K562 (cell line): Measurements from ENCODE around the gene NKD1. TPM values are rescaled to one million over a fixed set of nuclear protein-coding genes. Genes with fewer than 3 reads are reported as not detected.

ENCODE experiments used
- ATAC-seq: fragments of 200-7000 bp; cut with Tn5 transposase; 3 replicates; pipeline ENCODE4 v1.9.1; 2020; ENCODE audit warnings: moderate library complexity
- BruUV-seq: library from RNA; stranded (reverse); fragments of 400-500 nt; replicated peaks from 2 replicates; lab custom pipeline; 2021; lab: Mats Ljungman, UMichigan
- CTCF ChIA-PET: fragments of 300-600 bp; formaldehyde crosslinking; extraction: SDS; loops from one replicate; lab custom pipeline; 2021; ENCODE audit warnings: low intra/inter-chr PET ratio; lab: Yijun Ruan, JAX
- POLR2A ChIA-PET: fragments of 300-600, 350-650 bp; sonication (Branson Sonifier 250); formaldehyde crosslinking; extraction: SDS; loops from one replicate; lab custom pipeline; 2021; ENCODE audit warnings: antibody characterized with exemption, inconsistent platforms; lab: Yijun Ruan, JAX
- DNase-seq, 4 experiments: peaks; one replicate each; pipeline versions ENCODE4 v3.0.0 to v3.0.0-alpha.2; 2011 to 2018; ENCODE audit warnings: low spot score in 3 of 4, mixed read lengths in 3 of 4; ENCODE audit errors: extremely low read depth in 1 of 4
- FAIRE-seq: peaks from 2 replicates; lab custom pipeline; 2011; peaks lifted over from hg19 to GRCh38; lab: Jason Lieb, UNC
- H2AFZ ChIP-seq: 2 replicates; pipeline ENCODE4 v1.6.0; 2011; ENCODE audit warnings: low read depth, low read length, control low read depth, inconsistent platforms
- H3K27ac ChIP-seq: fragments of 200-600 bp; 3 replicates; pipeline ENCODE4 v1.8.0; 2011; ENCODE audit warnings: low read depth, mild to moderate bottlenecking, control low read depth, inconsistent platforms, low read length, moderate library complexity, mixed read lengths; ENCODE audit errors: extremely low read depth
- H3K27me3 ChIP-seq, 2 experiments: fragments of 300-600 bp in 1 of 2; 2 replicates in 1 of 2; 3 replicates in 1 of 2; pipeline versions ENCODE4 v1.6.0 to v1.8.0; 2011; ENCODE audit warnings: inconsistent platforms in 2 of 2, low read length in 2 of 2, mild to moderate bottlenecking in 1 of 2, mixed read lengths in 1 of 2, moderate library complexity in 1 of 2; ENCODE audit not compliant: control insufficient read depth in 2 of 2, insufficient read depth in 2 of 2
- H3K36me3 ChIP-seq: fragments of 300-600 bp; 3 replicates; pipeline ENCODE4 v1.8.0; 2011; ENCODE audit warnings: mild to moderate bottlenecking, low read length, inconsistent platforms; ENCODE audit not compliant: control insufficient read depth, insufficient read depth
- H3K4me1 ChIP-seq, 2 experiments: fragments of 200-600 bp in 1 of 2; replicated peaks in 1 of 2; 2 replicates in 1 of 2; 3 replicates in 1 of 2; pipeline versions ENCODE4 v1.5.1 to v1.8.0; 2011; ENCODE audit warnings: inconsistent platforms in 2 of 2, low read length in 2 of 2, mild to moderate bottlenecking in 1 of 2, mixed read lengths in 1 of 2, moderate library complexity in 1 of 2; ENCODE audit not compliant: control insufficient read depth in 2 of 2, insufficient read depth in 2 of 2
- H3K4me2 ChIP-seq: 2 replicates; pipeline ENCODE4 v1.6.1; 2011; ENCODE audit warnings: low read length, control low read depth, inconsistent platforms, mixed read lengths; ENCODE audit not compliant: insufficient read depth
- H3K4me3 ChIP-seq: fragments of 200-600 bp; sonication (generic), shearing (Covaris generic); 2 replicates; pipeline ENCODE4 v1.5.1; 2016; ENCODE audit warnings: control low read depth, inconsistent platforms
- H3K79me2 ChIP-seq: fragments of 200-600 bp; 3 replicates; pipeline ENCODE4 v1.8.0; 2011; ENCODE audit warnings: low read length, inconsistent platforms; ENCODE audit not compliant: control insufficient read depth, insufficient read depth
- H3K9ac ChIP-seq, 2 experiments: 2 replicates each; pipeline versions ENCODE4 v1.6.0 to v1.6.1; 2011; ENCODE audit warnings: low read depth in 2 of 2, low read length in 2 of 2, control low read depth in 1 of 2, inconsistent platforms in 1 of 2, mild to moderate bottlenecking in 1 of 2, mixed read lengths in 1 of 2; ENCODE audit not compliant: insufficient read depth in 1 of 2
- H3K9me1 ChIP-seq: one replicate; pipeline ENCODE4 v1.6.0; 2011; ENCODE audit warnings: inconsistent platforms, mild to moderate bottlenecking, low read length, moderate library complexity; ENCODE audit not compliant: control insufficient read depth, insufficient read depth
- H3K9me3 ChIP-seq: replicated peaks from 2 replicates; pipeline ENCODE4 v1.5.1; 2011; ENCODE audit warnings: low read depth, low read length, inconsistent platforms; ENCODE audit not compliant: control insufficient read depth, insufficient read depth
- H4K20me1 ChIP-seq: replicated peaks from 2 replicates; pipeline ENCODE4 v1.6.1; 2011; ENCODE audit warnings: low read length, inconsistent platforms, mixed read lengths; ENCODE audit not compliant: control insufficient read depth, insufficient read depth
- CHD4 ChIP-seq: fragments of 200-600 bp; sonication (generic); IDR thresholded peaks from 3 replicates; pipeline ENCODE4 v1.6.1; 2012; ENCODE audit warnings: low read depth, mild to moderate bottlenecking, mixed read lengths, low read length, inconsistent platforms; ENCODE audit not compliant: insufficient read depth, insufficient replicate concordance, poor library complexity, severe bottlenecking
- CREB1 ChIP-seq, 2 experiments: sonication (generic) in 1 of 2; formaldehyde crosslinking in 1 of 2; IDR thresholded peaks; 2 replicates each; pipeline versions ENCODE4 v1.6.1 to v1.8.0; 2012 to 2022; ENCODE audit warnings: inconsistent platforms in 1 of 2, mild to moderate bottlenecking in 1 of 2, missing genetic modification reagents in 1 of 2, moderate library complexity in 1 of 2
- ETV1 ChIP-seq: fragments of 450-650 bp; conservative IDR thresholded peaks from 2 replicates; pipeline ENCODE4 v1.6.1; 2016; ENCODE audit warnings: missing genetic modification characterization, control low read depth, low read depth, missing compliant biosample characterization
- GMEB1 ChIP-seq: fragments of 250-450 bp; sonication (Bioruptor Pico); IDR thresholded peaks from 2 replicates; pipeline ENCODE4 v1.4.0; 2020; ENCODE audit warnings: mild to moderate bottlenecking
- KLF6 ChIP-seq: fragments of 250-450 bp; sonication (Bioruptor Pico); IDR thresholded peaks from 2 replicates; pipeline ENCODE4 v1.4.0; 2020; ENCODE audit warnings: mild to moderate bottlenecking, moderate library complexity, borderline replicate concordance
- MCM5 ChIP-seq: fragments of 450-650 bp; IDR thresholded peaks from 2 replicates; pipeline ENCODE4 v1.6.1; 2016; ENCODE audit warnings: low read depth
- SIN3A ChIP-seq, 2 experiments: fragments of 150-350 bp in 1 of 2; IDR thresholded peaks; 2 replicates each; pipeline ENCODE4 v1.6.1; 2011 to 2016; ENCODE audit warnings: borderline replicate concordance in 2 of 2, low read depth in 2 of 2, low read length in 2 of 2, mild to moderate bottlenecking in 2 of 2, moderate library complexity in 2 of 2; ENCODE audit not compliant: control insufficient read depth in 1 of 2
- SREBF2 ChIP-seq: sonication (generic); formaldehyde crosslinking; IDR thresholded peaks from 2 replicates; pipeline ENCODE4 v1.4.0; 2020; ENCODE audit warnings: mild to moderate bottlenecking, missing genetic modification reagents
- STAT5A ChIP-seq: IDR thresholded peaks from 2 replicates; pipeline ENCODE4 v1.6.1; 2012; ENCODE audit warnings: low read length, inconsistent platforms, borderline replicate concordance
- TCF3 ChIP-seq: sonication (generic); formaldehyde crosslinking; IDR thresholded peaks from 2 replicates; pipeline ENCODE4 v1.4.0; 2020; ENCODE audit warnings: mild to moderate bottlenecking, missing genetic modification reagents
- TFAM ChIP-seq: fragments of 250-450 bp; sonication (Bioruptor Pico); conservative IDR thresholded peaks from 2 replicates; pipeline ENCODE4 v1.5.0; 2021; ENCODE audit warnings: mild to moderate bottlenecking, moderate library complexity
- ZNF143 ChIP-seq: sonication (generic); formaldehyde crosslinking; IDR thresholded peaks from 2 replicates; pipeline ENCODE4 v1.9.0; 2022; ENCODE audit warnings: mild to moderate bottlenecking, missing genetic modification reagents
- WGBS: fragments of 100-300 bp; shearing (Covaris generic); methylation state at CpG from one replicate; pipeline ENCODE4 v1.1.6; 2016; ENCODE audit warnings: low coverage, mixed read lengths; ENCODE audit not compliant: insufficient coverage; ENCODE audit errors: missing lambda C conversion rate; 5-methylcytosine and 5-hydroxymethylcytosine counted together
- in situ Hi-C: fragments of 300-500 bp; cut with MboI; formaldehyde crosslinking; loops from 4 replicates; pipeline ENCODE4 v1.15.0; 2018; ENCODE audit warnings: inconsistent platforms, mixed read lengths
- intact Hi-C: fragments of 100-400 bp; cut with micrococcal nuclease; formaldehyde crosslinking; loops from 2 replicates; pipeline ENCODE4 v1.14.2; 2022
- polyA plus RNA-seq, 8 experiments: library from polyadenylated mRNA; depleted of rRNA in 4 of 8; stranded (reverse) in 5 of 8; unstranded in 3 of 8; fragments of >200 nt; fragmentation: Nextera tagmentation in 2 of 8; fragmentation: Illumina TruSeq in 1 of 8; extraction: Ambion mirVana in 2 of 8; extraction: Trizol in 1 of 8; gene quantifications; 2 replicates each; pipeline versions ENCODE4 v1.2.1 to v1.2.3, GENCODE V29; 2011 to 2014; ENCODE audit warnings: inconsistent platforms in 1 of 8, missing spikeins in 1 of 8
- total RNA-seq, 7 experiments: library from RNA; depleted of rRNA in 6 of 7; stranded (reverse); fragments of >200 nt in 6 of 7; fragmentation: Illumina TruSeq in 2 of 7; extraction: Trizol in 2 of 7; gene quantifications; 2 replicates each; pipeline versions ENCODE4 v1.2.1 to v1.2.3, GENCODE V29; 2011 to 2021; ENCODE audit warnings: low replicate concordance in 1 of 7
- TF ChIP-seq, protein P1 (sequence below): fragments of 450-650 bp; formaldehyde crosslinking; IDR thresholded peaks from 2 replicates; pipeline ENCODE4 v1.4.0; 2020; ENCODE audit warnings: mild to moderate bottlenecking, mixed read lengths
- TF ChIP-seq, protein P2 (sequence below), 2 experiments: IDR thresholded peaks; 2 replicates each; pipeline ENCODE4 v1.6.1; 2011; ENCODE audit warnings: borderline replicate concordance in 1 of 2, control low read depth in 1 of 2, low read depth in 1 of 2, low read length in 1 of 2, mild to moderate bottlenecking in 1 of 2, mixed read lengths in 1 of 2, moderate library complexity in 1 of 2; ENCODE audit not compliant: insufficient read depth in 1 of 2, insufficient read length in 1 of 2, poor library complexity in 1 of 2, severe bottlenecking in 1 of 2; ENCODE audit errors: extremely low read depth in 1 of 2

Gene NKD1
- total and polyA plus RNA-seq, 9 of the 15 experiments (the other 6 are each of a cell fraction or from before 2014, with no cell fraction given), result under 0.01 to 0.24 (median 0.04) TPM; not detected in 2

GRCh38 chr16:50642349-50642748, 94.2 kb downstream of the NKD1 start (continued):
- TF ChIP-seq, protein P1, sequence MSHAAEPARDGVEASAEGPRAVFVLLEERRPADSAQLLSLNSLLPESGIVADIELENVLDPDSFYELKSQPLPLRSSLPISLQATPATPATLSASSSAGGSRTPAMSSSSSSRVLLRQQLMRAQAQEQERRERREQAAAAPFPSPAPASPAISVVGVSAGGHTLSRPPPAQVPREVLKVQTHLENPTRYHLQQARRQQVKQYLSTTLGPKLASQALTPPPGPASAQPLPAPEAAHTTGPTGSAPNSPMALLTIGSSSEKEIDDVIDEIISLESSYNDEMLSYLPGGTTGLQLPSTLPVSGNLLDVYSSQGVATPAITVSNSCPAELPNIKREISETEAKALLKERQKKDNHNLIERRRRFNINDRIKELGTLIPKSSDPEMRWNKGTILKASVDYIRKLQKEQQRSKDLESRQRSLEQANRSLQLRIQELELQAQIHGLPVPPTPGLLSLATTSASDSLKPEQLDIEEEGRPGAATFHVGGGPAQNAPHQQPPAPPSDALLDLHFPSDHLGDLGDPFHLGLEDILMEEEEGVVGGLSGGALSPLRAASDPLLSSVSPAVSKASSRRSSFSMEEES (CRISPR knock-in tag), result no peak

GRCh38 chr16:50643192-50643591, 95.0 kb downstream of the NKD1 start:
- Histone ChIP-seq H3K9ac (no peak overlapping the region), H3K4me2 (no peak overlapping the region), H3K4me3 (no peak overlapping the region), H3K27ac (no peak overlapping the region), H3K36me3 (no peaks in the 10 kb centered on the region), H4K20me1 (0 out of 2 replicates have a peak, but pooled peaks cover 5% of the 10 kb centered on the region), H3K27me3 (peaks cover 8 to 51% of the 10 kb centered on the region in 2 experiments), H3K79me2 (no peaks in the 10 kb centered on the region), H3K4me1 (no peaks in the 10 kb centered on the region), H3K9me3 (no peaks in the 10 kb centered on the region), H3K9me1 (peaks cover 5% of the 10 kb centered on the region), H2AFZ (no peak overlapping the region)
- intact Hi-C loops, result no loop called here
- 0% methylated on average over 4 of the region's 4 CpGs for WGBS
- ATAC-seq (no peak), FAIRE-seq (no peak), DNase-seq (no peak)
- no TSS peak for BruUV-seq
- CTCF ChIA-PET, result no interaction called here
- in situ Hi-C loops, result no loop called here
- POLR2A ChIA-PET, result no interaction called here
- TF ChIP-seq ZNF143 (CRISPR knock-in tag) (no peak), STAT5A (no peak), SIN3A (IDR thresholded peaks at IDR 0.05; ENCODE audit: borderline replicate concordance in 2 of 2, control insufficient read depth in 1 of 2, low read depth in 2 of 2, low read length in 2 of 2) (no peak), CREB1 (IDR thresholded peaks at IDR 0.05) (no peak), CREB1 (CRISPR knock-in tag; IDR thresholded peaks at IDR 0.05) (no peak), CHD4 (no peak), KLF6 (CRISPR knock-in tag) (no peak), SREBF2 (CRISPR knock-in tag) (no peak), GMEB1 (no peak), TCF3 (no peak), TFAM (CRISPR knock-in tag) (no peak), ETV1 (no peak), MCM5 (no peak)
- TF ChIP-seq, protein P2, sequence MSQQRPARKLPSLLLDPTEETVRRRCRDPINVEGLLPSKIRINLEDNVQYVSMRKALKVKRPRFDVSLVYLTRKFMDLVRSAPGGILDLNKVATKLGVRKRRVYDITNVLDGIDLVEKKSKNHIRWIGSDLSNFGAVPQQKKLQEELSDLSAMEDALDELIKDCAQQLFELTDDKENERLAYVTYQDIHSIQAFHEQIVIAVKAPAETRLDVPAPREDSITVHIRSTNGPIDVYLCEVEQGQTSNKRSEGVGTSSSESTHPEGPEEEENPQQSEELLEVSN (IDR thresholded peaks at IDR 0.05; ENCODE audit: borderline replicate concordance in 1 of 2, extremely low read depth in 1 of 2, insufficient read depth in 1 of 2, insufficient read length in 1 of 2, low read depth in 1 of 2, low read length in 1 of 2, poor library complexity in 1 of 2, severe bottlenecking in 1 of 2), result no peak
